Measurements from ENCODE around the gene EGLN2. TPM values are rescaled to one million over a fixed set of nuclear protein-coding genes. Genes with fewer than 3 reads are reported as not detected.

EGLN2 gene
- 136 and 147 TPM in 2 replicates for total RNA-seq

DNA sequence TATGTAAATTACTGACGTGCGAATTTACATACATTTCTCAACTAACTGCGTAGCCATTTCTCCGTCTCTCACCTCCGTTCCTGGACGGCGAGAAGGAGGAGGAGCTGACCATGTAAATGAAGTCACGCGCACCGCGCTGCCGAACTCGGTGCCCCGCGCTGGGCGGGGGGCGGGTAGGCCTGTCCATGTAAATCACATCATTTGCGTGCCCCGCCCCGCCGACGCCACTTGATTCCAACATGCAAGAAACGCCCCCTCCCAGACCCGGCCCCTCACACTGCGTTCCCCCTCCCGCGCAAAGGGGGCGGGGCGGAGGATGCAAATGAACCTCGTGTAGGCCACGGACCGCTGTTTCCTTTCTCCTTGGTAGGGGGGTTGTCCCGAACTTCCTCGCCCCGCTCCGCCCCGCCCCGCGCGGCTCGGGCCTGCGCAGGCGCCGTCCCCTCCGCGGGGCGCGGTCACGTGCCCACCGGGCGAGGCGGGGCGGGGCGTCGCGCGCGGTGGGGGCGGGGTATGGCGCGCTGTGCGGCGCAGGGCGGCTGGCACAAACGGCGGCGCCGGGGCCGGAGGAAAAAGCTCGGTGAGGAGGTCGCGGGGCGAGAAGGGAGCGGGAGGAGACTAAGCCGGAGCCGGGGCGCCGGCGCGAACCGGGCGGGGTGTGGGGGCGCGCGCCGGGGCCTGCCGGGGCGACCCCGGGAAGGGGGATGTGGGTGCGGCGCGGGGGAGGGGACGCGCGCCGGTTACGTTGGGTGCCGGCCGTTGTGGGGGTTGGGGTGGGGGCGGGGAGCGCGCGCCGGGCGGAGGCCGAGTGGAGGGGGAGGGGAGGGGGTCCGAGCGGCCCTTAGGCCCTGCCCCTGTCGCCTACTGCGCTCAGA, at the start of gene EGLN2:
Gene EGLN2 (plus strand): TSS at position 509 of the 875 bp plus-strand sequence. CDS start 1,382 bp downstream, outside the sequence.
- POLR2A ChIA-PET, result interaction anchor here (0.6 to 9.6 kb wide), 24 partner anchors 9 to 1394 kb away, joined by 3 to 287 read pairs (median 7); partner anchors contain the start of genes ACTMAP, AKT2, COQ8B and ITPKC
- Mint-ChIP-seq H3K36me3 (ENCODE audit: low read depth) (peaks cover 63% of the 10 kb centered on the region), H3K27me3 (no peaks in the 10 kb centered on the region), H3K4me3 (peak within 1 kb of the TSS; percentile 95), H3K27ac (peak within 1 kb of the TSS; percentile 99), H3K9me3 (no peaks in the 10 kb centered on the region), H3K4me1 (peaks cover 67% of the 10 kb centered on the region)
- intact Hi-C loops (cut with micrococcal nuclease), result loop anchor here (1.0 to 5.0 kb wide), 8 partner anchors 8 to 464 kb away; partner anchors contain the start of genes COQ8B, NUMBL, SERTAD3 and SNRPA
- ATAC-seq (ENCODE audit: low read depth) (peak; percentile 80), DNase-seq (peak; percentile 100)
- no peak for TF ChIP-seq CTCF (IDR thresholded peaks at IDR 0.05)
- CTCF ChIA-PET, result interaction anchor here (0.6 to 3.0 kb wide), 6 partner anchors 8 to 136 kb away, joined by 3 to 18 read pairs (median 4); partner anchors contain the start of genes ACTMAP and RAB4B

DNA sequence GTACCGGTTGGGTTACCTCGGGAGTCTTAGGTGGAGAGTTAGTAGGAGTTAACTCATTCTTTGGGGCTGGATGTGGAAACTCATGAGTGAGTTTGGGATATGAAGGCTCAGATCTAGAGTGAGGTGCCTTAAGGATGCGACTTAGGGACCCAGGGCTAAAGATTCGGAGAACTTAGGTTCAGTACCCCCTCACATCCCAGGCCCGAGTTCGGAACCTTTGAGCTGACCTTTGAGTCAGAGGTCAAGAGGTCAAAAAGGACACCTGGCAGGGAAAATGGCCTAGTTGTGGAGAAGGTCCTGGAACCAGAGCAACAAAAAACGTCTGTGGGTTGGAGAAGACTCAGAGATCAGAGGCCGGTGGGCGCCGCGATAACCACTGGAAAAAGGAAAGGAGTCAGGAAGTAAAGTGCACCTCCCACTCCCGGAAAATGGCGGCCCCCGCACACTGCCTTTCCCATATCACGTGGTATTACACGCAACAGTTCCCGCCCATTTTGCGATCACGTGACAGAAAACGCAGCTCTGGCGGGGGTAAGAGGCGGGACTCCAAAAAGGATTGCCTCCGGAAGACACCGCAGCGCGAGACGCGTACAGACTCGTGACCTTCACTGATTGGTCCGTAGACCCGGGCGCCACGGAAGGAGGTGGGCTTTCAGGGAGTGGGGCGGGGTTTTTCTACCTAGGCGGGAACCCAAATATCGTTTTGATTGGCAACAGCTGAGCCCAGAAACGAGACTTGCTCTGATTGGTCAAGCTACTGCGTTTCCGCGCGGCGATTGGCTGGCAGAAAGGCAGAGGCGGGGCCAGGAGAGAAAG, 48.7 kb upstream of the EGLN2 start, which contains the start of gene ACTMAP:
Gene ACTMAP (minus strand): TSS at position 420 of the 816 bp plus-strand sequence. CDS start 674 bp downstream, outside the sequence.
- peaks cover 49% of the 10 kb centered on the region for H3K4me1 Mint-ChIP-seq
- H3K36me3 Mint-ChIP-seq (ENCODE audit: low read depth), result peaks cover 29% of the 10 kb centered on the region
- H3K27ac Mint-ChIP-seq, result peak within 1 kb of the TSS; percentile 96
- intact Hi-C loops (cut with micrococcal nuclease), result loop anchor here (1.0 to 2.0 kb wide), 6 partner anchors 27 to 1305 kb away; partner anchors contain the start of genes COQ8B and SUPT5H
- POLR2A ChIA-PET, result interaction anchor here (0.6 to 12.3 kb wide), 32 partner anchors 11 to 1314 kb away, joined by 3 to 351 read pairs (median 4); partner anchors contain the start of genes AKT2, B9D2, CCDC97 and COQ8B
- no peaks in the 10 kb centered on the region for H3K27me3 Mint-ChIP-seq
- CTCF ChIA-PET, result interaction anchor here (0.8 to 4.4 kb wide), 4 partner anchors 27 to 87 kb away, joined by 3 to 25 read pairs (median 4); partner anchors contain the start of genes EGLN2 and RAB4B
- DNase-seq (peak; percentile 97), ATAC-seq (ENCODE audit: low read depth) (peak; percentile 88)
- H3K9me3 Mint-ChIP-seq, result no peaks in the 10 kb centered on the region
- no peak for TF ChIP-seq CTCF (IDR thresholded peaks at IDR 0.05)
- H3K4me3 Mint-ChIP-seq, result peak within 1 kb of the TSS; percentile 97

- peak; percentile 67 for ATAC-seq (ENCODE audit: low read depth)
- peaks cover 56% of the 10 kb centered on the region for H3K4me1 Mint-ChIP-seq
- H3K9me3 Mint-ChIP-seq, result no peaks in the 10 kb centered on the region
- peak within 1 kb of the TSS; percentile 96 for H3K27ac Mint-ChIP-seq
- ChIA-PET POLR2A (interaction anchor here (0.6 to 12.3 kb wide), 32 partner anchors 10 to 1315 kb away, joined by 3 to 351 read pairs (median 4); partner anchors contain the start of genes AKT2, B9D2, COQ8B and EGLN2), CTCF (interaction anchor here (0.8 to 4.4 kb wide), 4 partner anchors 27 to 88 kb away, joined by 3 to 25 read pairs (median 4); partner anchors contain the start of genes EGLN2 and RAB4B)
- no peaks in the 10 kb centered on the region for H3K27me3 Mint-ChIP-seq
- intact Hi-C loops (cut with micrococcal nuclease), result loop anchor here (1.0 to 2.0 kb wide), 8 partner anchors 26 to 1306 kb away; partner anchors contain the start of genes COQ8B, NUMBL and SUPT5H
- no peak for TF ChIP-seq CTCF (IDR thresholded peaks at IDR 0.05)
- H3K36me3 Mint-ChIP-seq (ENCODE audit: low read depth), result peaks cover 35% of the 10 kb centered on the region
- H3K4me3 Mint-ChIP-seq, result peak within 1 kb of the TSS; percentile 97
- no peak for DNase-seq
Measured at GRCh38 chr19:40750874-40751537, 48.0 kb upstream of the EGLN2 start, which contains the start of gene SNRPA. TSS of gene SNRPA (plus strand) at chr19:40751203. CDS start at chr19:40751409, 206 bp downstream.

GRCh38 chr19:40752257-40752781, 46.7 kb upstream of the EGLN2 start:
- Mint-ChIP-seq H3K36me3 (ENCODE audit: low read depth) (peaks cover 47% of the 10 kb centered on the region), H3K27me3 (no peaks in the 10 kb centered on the region), H3K9me3 (no peaks in the 10 kb centered on the region), H3K4me3 (peak overlapping the region; percentile 97), H3K27ac (peak overlapping the region; percentile 96), H3K4me1 (peaks cover 69% of the 10 kb centered on the region)
- no peak for TF ChIP-seq CTCF (IDR thresholded peaks at IDR 0.05)
- ATAC-seq (ENCODE audit: low read depth) (no peak), DNase-seq (no peak)
- intact Hi-C loops (cut with micrococcal nuclease), result no loop called here
- ChIA-PET CTCF (interaction anchor here (4.4 kb wide), 1 partner anchor 25 kb away, joined by 25 read pairs; the partner anchor contains the start of gene RAB4B), POLR2A (interaction anchor here (0.6 to 12.3 kb wide), 12 partner anchors 11 to 1348 kb away, joined by 3 to 351 read pairs (median 4); partner anchors contain the start of genes COQ8B, EGLN2, ITPKC and MIA)
